ACC112 (cell line): ENCODE results near the gene BMAL2.

Experiments used
- H2AFZ ChIP-seq: fragments of 200-600 bp; sonication (generic); one replicate; pipeline ENCODE4 v1.6.0; 2017; ENCODE audit warnings: antibody characterized with exemption, low read length; ENCODE audit not compliant: unreplicated experiment
- H3K27ac ChIP-seq: fragments of 200-600 bp; sonication (generic); 2 replicates; pipeline ENCODE4 v1.5.1; 2014; ENCODE audit warnings: low read depth, mild to moderate bottlenecking, antibody characterized with exemption, low read length, moderate library complexity
- H3K27me3 ChIP-seq: fragments of 200-600 bp; sonication (generic); 2 replicates; pipeline ENCODE4 v1.6.1; 2014; ENCODE audit warnings: mild to moderate bottlenecking, antibody characterized with exemption, low read length, moderate library complexity, mixed read lengths; ENCODE audit not compliant: insufficient read depth
- H3K36me3 ChIP-seq: fragments of 200-600 bp; sonication (generic); 2 replicates; pipeline ENCODE4 v1.6.1; 2016; ENCODE audit warnings: mild to moderate bottlenecking, antibody characterized with exemption, low read length, moderate library complexity, mixed read lengths; ENCODE audit not compliant: insufficient read depth
- H3K4me1 ChIP-seq: fragments of 200-600 bp; sonication (generic); one replicate; pipeline ENCODE4 v1.6.1; 2016; ENCODE audit warnings: low read length, mixed read lengths; ENCODE audit not compliant: insufficient read depth, unreplicated experiment, control insufficient read depth
- H3K4me3 ChIP-seq: fragments of 200-600 bp; sonication (generic); 2 replicates; pipeline ENCODE4 v1.5.1; 2014; ENCODE audit warnings: mild to moderate bottlenecking, low read depth, low read length
- H3K79me2 ChIP-seq: fragments of 200-600 bp; sonication (generic); one replicate; pipeline ENCODE4 v1.6.0; 2016; ENCODE audit warnings: low read length; ENCODE audit not compliant: control insufficient read depth, unreplicated experiment, insufficient read depth

Gene BMAL2

GRCh38 chr12:27355486-27355885 is 22.9 kb downstream of the BMAL2 start:
- Histone ChIP-seq H3K36me3 (no peaks in the 10 kb centered on the region), H3K27me3 (no peaks in the 10 kb centered on the region), H3K4me1 (peaks cover 5% of the 10 kb centered on the region), H3K27ac (no peak overlapping the region), H3K79me2 (peaks cover 7% of the 10 kb centered on the region), H2AFZ (no peak overlapping the region), H3K4me3 (no peak overlapping the region)

GRCh38 chr12:27355979-27356378 is 23.3 kb downstream of the BMAL2 start:
- no peak overlapping the region for H2AFZ ChIP-seq
- no peak overlapping the region for H3K27ac ChIP-seq
- peaks cover 6% of the 10 kb centered on the region for H3K4me1 ChIP-seq
- no peaks in the 10 kb centered on the region for H3K36me3 ChIP-seq
- H3K27me3 ChIP-seq: no peaks in the 10 kb centered on the region
- peaks cover 7% of the 10 kb centered on the region for H3K79me2 ChIP-seq
- H3K4me3 ChIP-seq: no peak overlapping the region

- no peaks in the 10 kb centered on the region for H3K27me3 ChIP-seq
- no peaks in the 10 kb centered on the region; the same call in 1 of the 2 replicates for H3K36me3 ChIP-seq
- H3K4me3 ChIP-seq: no peak overlapping the region
- H3K79me2 ChIP-seq: peaks cover 3% of the 10 kb centered on the region
- H3K27ac ChIP-seq: no peak overlapping the region
- H3K4me1 ChIP-seq: peaks cover 15% of the 10 kb centered on the region
- H2AFZ ChIP-seq: no peak overlapping the region
These were observed 27.1 kb downstream of the BMAL2 start for GRCh38 chr12:27359578-27360340.

DNA sequence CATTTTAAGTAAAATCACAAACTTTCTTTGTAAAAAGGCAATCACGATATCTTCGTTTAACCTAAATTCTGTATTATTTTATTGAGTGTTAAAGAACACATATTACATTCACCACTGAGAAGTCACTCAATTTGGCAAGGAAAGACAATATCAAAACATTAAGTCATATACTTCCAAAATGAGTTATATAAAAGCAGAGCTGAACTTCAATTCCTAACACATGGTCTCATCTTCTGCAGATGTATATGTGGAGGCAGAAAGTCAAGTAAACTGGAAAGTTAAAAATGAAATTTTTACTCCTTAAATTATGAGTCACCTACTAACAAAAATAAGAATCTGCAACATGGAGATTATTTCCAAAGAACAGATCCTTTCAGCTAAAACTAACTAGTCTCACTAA is 28.7 kb downstream of the BMAL2 start:
- H3K79me2 ChIP-seq: peaks cover 5% of the 10 kb centered on the region
- 0 out of 2 replicates have a peak overlapping the region, but pooled peaks have one; percentile 4 for H3K27ac ChIP-seq
- H3K4me1 ChIP-seq: peaks cover 20% of the 10 kb centered on the region
- no peak overlapping the region for H3K4me3 ChIP-seq
- H3K27me3 ChIP-seq: no peaks in the 10 kb centered on the region
- peak overlapping the region; percentile 62 for H2AFZ ChIP-seq
- H3K36me3 ChIP-seq: no peaks in the 10 kb centered on the region; the same call in 1 of the 2 replicates

GRCh38 chr12:27366621-27367020 is 34.0 kb downstream of the BMAL2 start:
- Histone ChIP-seq H3K27ac (no peak overlapping the region), H3K4me1 (peaks cover 15% of the 10 kb centered on the region), H3K79me2 (peaks cover 5% of the 10 kb centered on the region), H3K4me3 (no peak overlapping the region), H2AFZ (no peak overlapping the region), H3K36me3 (peaks cover 4% of the 10 kb centered on the region; the same call in 1 of the 2 replicates), H3K27me3 (no peaks in the 10 kb centered on the region)

DNA sequence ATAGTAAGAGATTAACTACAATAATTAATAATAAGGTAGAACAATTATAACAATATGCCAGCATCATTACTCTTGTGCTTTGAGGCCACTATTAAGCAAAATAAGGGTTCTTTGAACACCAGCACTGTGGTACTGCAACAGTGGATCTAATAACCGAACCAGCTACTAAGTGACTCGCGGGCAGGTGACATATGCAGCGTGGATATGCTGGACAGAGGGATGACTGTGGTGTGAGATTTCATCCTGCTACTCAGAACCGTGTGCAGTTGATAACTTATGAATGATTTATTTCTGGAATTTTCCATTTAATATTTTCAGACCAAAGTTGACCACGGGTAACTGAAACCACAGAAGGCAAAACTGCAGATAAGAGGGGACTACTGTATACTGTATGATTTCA is 34.4 kb downstream of the BMAL2 start:
- H3K79me2 ChIP-seq: peaks cover 5% of the 10 kb centered on the region
- H3K36me3 ChIP-seq: peaks cover 6% of the 10 kb centered on the region; the same call in 1 of the 2 replicates
- H2AFZ ChIP-seq: no peak overlapping the region
- H3K27me3 ChIP-seq: no peaks in the 10 kb centered on the region
- H3K4me1 ChIP-seq: peaks cover 11% of the 10 kb centered on the region
- H3K27ac ChIP-seq: no peak overlapping the region
- no peak overlapping the region for H3K4me3 ChIP-seq

GRCh38 chr12:27382171-27382795 is 49.6 kb downstream of the BMAL2 start:
- Histone ChIP-seq H3K79me2 (no peaks in the 10 kb centered on the region), H3K27me3 (no peaks in the 10 kb centered on the region), H3K4me3 (no peak overlapping the region), H3K27ac (no peak overlapping the region), H3K4me1 (peaks cover 7% of the 10 kb centered on the region), H2AFZ (no peak overlapping the region), H3K36me3 (no peaks in the 10 kb centered on the region)
